ENCODE results near the gene IRAK2.

- TF ChIP-seq SIN3A (IDR thresholded peaks at IDR 0.05; ENCODE audit: borderline replicate concordance, insufficient read depth, low read length): no peak
- TF ChIP-seq POLR2AphosphoS5 (IDR thresholded peaks at IDR 0.05; ENCODE audit: low read depth, low read length): no peak
- TF ChIP-seq TAF1 (IDR thresholded peaks at IDR 0.05; ENCODE audit: borderline replicate concordance, insufficient read depth, low read length): no peak
- TF ChIP-seq REST (IDR thresholded peaks at IDR 0.05; ENCODE audit: insufficient read depth in 1 of 2, low read depth in 2 of 2, low read length in 2 of 2): no peak
- no peak for TF ChIP-seq FOXP2 (optimal IDR thresholded peaks at IDR 0.05; ENCODE audit: borderline replicate concordance, extremely low read depth, extremely low read length, insufficient read depth)
Observed at GRCh38 chr3:10122724-10123123, 42.0 kb upstream of the IRAK2 start.
